Right lobe of liver (tissue), 6 donors: ENCODE data around the gene ZNF710. TPM values are rescaled to one million over a fixed set of nuclear protein-coding genes. Genes with fewer than 3 reads are reported as not detected.
A peak's percentile ranks its signal among the peaks of the same experiment; 100 is the strongest.

Source experiments
- ATAC-seq, 4 donors: fragments of 200-7000 bp; cut with Tn5 transposase; one replicate each; pipeline ENCODE4 v1.9.1; 2020; ENCODE audit warnings: mild to moderate bottlenecking in 4 of 4, moderate library complexity in 4 of 4
- DNase-seq, 3 donors: peaks; one replicate each; pipeline ENCODE4 v3.0.0-alpha.2; 2020
- H3K27ac ChIP-seq, 3 donors: fragments of 200-600 bp; one replicate each; pipeline ENCODE4 v1.8.0; 2022
- H3K27me3 ChIP-seq, 2 donors: fragments of 200-600 bp; one replicate each; pipeline ENCODE4 v1.8.0; 2022
- H3K36me3 ChIP-seq, 4 donors: fragments of 200-600 bp; sonication (generic) in 1 of 4; one replicate each; pipeline versions ENCODE4 v1.5.1 to v1.8.0; 2017 to 2022; ENCODE audit warnings: control low read depth in 1 of 4
- H3K4me1 ChIP-seq, 4 donors: fragments of 200-600 bp; sonication (generic) in 1 of 4; one replicate each; pipeline versions ENCODE4 v1.5.1 to v1.8.0; 2017 to 2022; ENCODE audit warnings: control low read depth in 1 of 4
- H3K4me3 ChIP-seq, 3 donors: fragments of 200-600 bp; one replicate each; pipeline ENCODE4 v1.8.0; 2022
- H3K9me3 ChIP-seq, 4 donors: fragments of 200-600 bp; sonication (generic) in 1 of 4; one replicate each; pipeline versions ENCODE4 v1.5.1 to v1.8.0; 2017 to 2022; ENCODE audit warnings: control low read depth in 1 of 4
- CTCF ChIP-seq, 4 donors: fragments of 200-600 bp in 3 of 4; fragments of 450-650 bp in 1 of 4; IDR thresholded peaks; one replicate each; pipeline versions ENCODE4 v1.5.1 to v1.8.0; 2016 to 2022; ENCODE audit warnings: antibody characterized with exemption in 4 of 4, mild to moderate bottlenecking in 2 of 4
- POLR2A ChIP-seq: fragments of 450-650 bp; IDR thresholded peaks from one replicate; pipeline ENCODE4 v1.6.1; 2017; ENCODE audit warnings: antibody characterized with exemption, mild to moderate bottlenecking
- WGBS: methylation state at CpG from one replicate; pipeline ENCODE4 v1.1.6; 2018; ENCODE audit warnings: low coverage, low lambda C conversion rate; ENCODE audit not compliant: insufficient coverage; ENCODE audit errors: missing lambda C conversion rate; 5-methylcytosine and 5-hydroxymethylcytosine counted together
- intact Hi-C, 2 donors: fragments of 100-400 bp; cut with DNase I; formaldehyde crosslinking; loops; one replicate each; pipeline versions ENCODE4 v1.11.2 to v1.14.1; 2022
- total RNA-seq, 6 experiments: library from RNA; depleted of rRNA in 2 of 6; stranded (reverse); fragments of >200 nt in 2 of 6; fragmentation: NEBNext Ultra II Directional in 3 of 6; extraction: Animal tissue kit (Norgen Biotek cat#: 25700) in 3 of 6; gene quantifications; one replicate each; pipeline versions ENCODE4 v1.1.0 to v1.2.4, GENCODE V29; 2016 to 2023
- donor health status: DM: no; HTN: yes; CAD: no.
- donor health status: DM: no; HTN: no; CAD: no.
- donor health status: DM: no; HTN: no; CAD: no.
- donor health status: DM: no; HTN: yes; CAD: no.
- donor health status: DM: no; HTN: yes; CAD: no.

The ZNF710 gene
- total RNA-seq, 6 experiments from 2014 or later, result 4.7 to 17.1 (median 7.4) TPM

DNA sequence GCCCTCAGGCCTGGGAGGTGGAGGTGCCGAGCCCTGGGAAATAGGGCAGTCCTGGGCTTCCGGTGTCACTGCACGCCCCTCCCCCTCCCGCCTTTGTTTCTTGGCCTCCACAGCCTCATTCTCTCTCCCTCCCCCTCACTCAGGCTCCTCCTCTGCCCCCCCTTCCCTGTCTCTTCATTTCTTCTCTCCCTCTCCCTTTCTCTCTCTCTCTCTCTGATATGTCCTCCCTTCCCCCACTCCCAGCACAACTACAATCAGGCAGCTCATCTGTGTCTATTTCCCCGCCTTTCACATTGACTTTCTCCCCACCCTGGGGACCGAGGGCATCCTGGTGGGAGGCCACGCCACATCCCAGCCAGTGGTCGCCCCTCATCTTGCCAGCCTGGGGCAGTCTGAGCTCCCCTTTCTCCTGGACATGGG, 60.9 kb downstream of the ZNF710 start:
- peak in 1 of 4 donors; percentile 3 for ATAC-seq

GRCh38 chr15:90062462-90062932, 61.4 kb downstream of the ZNF710 start:
- no peaks in the 10 kb centered on the region for H3K36me3 ChIP-seq
- DNase-seq (no peak), ATAC-seq (no peak)
- intact Hi-C loops, result loop anchor here in 1 of 2 donors (10.0 kb wide), 1 partner anchor 158 kb away; no protein-coding TSS in a partner anchor
- no peaks in the 10 kb centered on the region for H3K9me3 ChIP-seq
- TF ChIP-seq POLR2A, result no peak
- no peak for TF ChIP-seq CTCF (IDR thresholded peaks at IDR 0.05)
- 0% methylated on average over 1 of the region's 16 CpGs for WGBS
- peaks cover 0 to 2% (median 0%) of the 10 kb centered on the region in 4 donors for H3K4me1 ChIP-seq
- H3K4me3 ChIP-seq, result no peak overlapping the region
- H3K27ac ChIP-seq, result peak overlapping the region; percentile 6 to 72 (median 45)
- no peaks in the 10 kb centered on the region for H3K27me3 ChIP-seq

More for the DNA sequence above, 60.9 kb downstream of the ZNF710 start:
- DNase-seq, result no peak
- H3K9me3 ChIP-seq, result no peaks in the 10 kb centered on the region
- H3K4me1 ChIP-seq, result peaks cover 0 to 2% (median 0%) of the 10 kb centered on the region in 4 donors
- H3K4me3 ChIP-seq, result no peak overlapping the region
- intact Hi-C loops, result loop anchor here in 1 of 2 donors (10.0 kb wide), 1 partner anchor 157 kb away; no protein-coding TSS in a partner anchor
- peak overlapping the region; percentile 26 to 72 (median 45) for H3K27ac ChIP-seq
- no peak for TF ChIP-seq POLR2A
- TF ChIP-seq CTCF (IDR thresholded peaks at IDR 0.05), result no peak
- no peaks in the 10 kb centered on the region for H3K27me3 ChIP-seq
- WGBS, result 60% methylated on average over 3 of the region's 8 CpGs
- no peaks in the 10 kb centered on the region for H3K36me3 ChIP-seq

GRCh38 chr15:90062973-90063769, 62.0 kb downstream of the ZNF710 start:
- Histone ChIP-seq H3K9me3 (no peaks in the 10 kb centered on the region), H3K36me3 (peaks cover 0 to 1% (median 0%) of the 10 kb centered on the region in 4 donors), H3K4me1 (peaks cover 0 to 2% (median 0%) of the 10 kb centered on the region in 4 donors), H3K4me3 (no peak overlapping the region), H3K27ac (peak overlapping the region; percentile 6 to 72 (median 45)), H3K27me3 (no peaks in the 10 kb centered on the region)
- DNase-seq (no peak), ATAC-seq (peak in 2 of 4 donors; percentile 1 to 8)
- TF ChIP-seq CTCF (IDR thresholded peaks at IDR 0.05) (no peak), POLR2A (no peak)
- intact Hi-C loops, result loop anchor here in 1 of 2 donors (10.0 kb wide), 1 partner anchor 158 kb away; no protein-coding TSS in a partner anchor
- WGBS, result 49% methylated on average over 7 of the region's 20 CpGs

- peak; percentile 22 to 36 (median 32) for ATAC-seq
- H3K27ac ChIP-seq, result peak overlapping the region; percentile 30 to 72 (median 45)
Measured at GRCh38 chr15:90063770-90064247, 62.7 kb downstream of the ZNF710 start.

More at GRCh38 chr15:90063770-90064247, 62.7 kb downstream of the ZNF710 start:
- WGBS, result 82% methylated on average over 7 of the region's 11 CpGs
- Histone ChIP-seq H3K36me3 (peaks cover 0 to 4% (median 0%) of the 10 kb centered on the region in 4 donors), H3K4me1 (peaks cover 0 to 2% (median 0%) of the 10 kb centered on the region in 4 donors), H3K27me3 (no peaks in the 10 kb centered on the region), H3K4me3 (no peak overlapping the region), H3K9me3 (no peaks in the 10 kb centered on the region)
- no peak for DNase-seq
- intact Hi-C loops, result loop anchor here in 1 of 2 donors (10.0 kb wide), 1 partner anchor 159 kb away; no protein-coding TSS in a partner anchor
- TF ChIP-seq POLR2A, result peak; percentile 11
- no peak for TF ChIP-seq CTCF (IDR thresholded peaks at IDR 0.05)
